Endothelial cell of umbilical vein (primary cell): ENCODE data around the gene ALDH3B2. TPM values are rescaled to one million over a fixed set of nuclear protein-coding genes. Genes with fewer than 3 reads are reported as not detected.
"Not testable (repeated sequence)": the region's sequence is repeated elsewhere in the genome, so short reads cannot be mapped to it uniquely, and the experiment has no call there.

Experiments used
- BruUV-seq: library from RNA; stranded (reverse); fragments of 400-500 nt; replicated peaks from 2 replicates; lab custom pipeline; 2021; lab: Mats Ljungman, UMichigan
- CTCF ChIA-PET: fragments of 300-600, 350-600 bp; sonication (Branson Sonifier 250); formaldehyde crosslinking; loops from one replicate; lab custom pipeline; 2021; ENCODE audit warnings: antibody characterized with exemption, inconsistent platforms; lab: Charles Lee
- POLR2A ChIA-PET: fragments of 300-600, 350-600 bp; sonication (Branson Sonifier 250); formaldehyde crosslinking; loops from one replicate; lab custom pipeline; 2021; ENCODE audit warnings: antibody characterized with exemption, inconsistent platforms; lab: Charles Lee
- DNase-seq: peaks from one replicate; pipeline ENCODE4 v3.0.0-alpha.2; 2011; ENCODE audit warnings: low read depth, low spot score
- FAIRE-seq: peaks from 2 replicates; lab custom pipeline; 2011; peaks lifted over from hg19 to GRCh38; lab: Jason Lieb, UNC
- H2AFZ ChIP-seq: 2 replicates; pipeline ENCODE4 v1.6.0; 2012; ENCODE audit warnings: low read depth, low read length, control low read depth, inconsistent platforms
- H3K27ac ChIP-seq: 2 replicates; pipeline ENCODE4 v1.5.1; 2011; ENCODE audit warnings: low read depth, mild to moderate bottlenecking, control low read depth, low read length, moderate library complexity; ENCODE audit not compliant: insufficient read depth
- H3K27me3 ChIP-seq, 2 experiments: 2 replicates each; pipeline versions ENCODE4 v1.6.0 to v1.6.1; 2011; ENCODE audit warnings: low read length in 2 of 2, mixed read lengths in 1 of 2; ENCODE audit not compliant: control insufficient read depth in 2 of 2, insufficient read depth in 2 of 2
- H3K36me3 ChIP-seq, 2 experiments: 2 replicates in 1 of 2; 3 replicates in 1 of 2; pipeline ENCODE4 v1.5.1; 2011; ENCODE audit warnings: low read length in 2 of 2, mild to moderate bottlenecking in 1 of 2, moderate library complexity in 1 of 2; ENCODE audit not compliant: control insufficient read depth in 2 of 2, insufficient read depth in 2 of 2; ENCODE audit errors: extremely low read depth in 1 of 2
- H3K4me1 ChIP-seq: 3 replicates; pipeline ENCODE4 v1.5.1; 2011; ENCODE audit warnings: mild to moderate bottlenecking, low read length; ENCODE audit not compliant: control insufficient read depth, insufficient read depth; ENCODE audit errors: extremely low read depth
- H3K4me2 ChIP-seq: 2 replicates; pipeline ENCODE4 v1.6.1; 2011; ENCODE audit warnings: low read length, control low read depth, mixed read lengths; ENCODE audit not compliant: insufficient read depth
- H3K4me3 ChIP-seq, 3 experiments: fragments of 200-600 bp in 1 of 3; sonication (generic), shearing (Covaris generic) in 1 of 3; replicated peaks in 1 of 3; 2 replicates each; pipeline ENCODE4 v1.5.1; 2011 to 2016; ENCODE audit warnings: control low read depth in 3 of 3, low read length in 3 of 3, mild to moderate bottlenecking in 2 of 3, inconsistent platforms in 1 of 3, low read depth in 1 of 3, moderate library complexity in 1 of 3; ENCODE audit not compliant: insufficient read depth in 1 of 3
- H3K79me2 ChIP-seq: 2 replicates; pipeline ENCODE4 v1.6.0; 2012; ENCODE audit warnings: low read length, inconsistent platforms; ENCODE audit not compliant: control insufficient read depth, insufficient read depth
- H3K9ac ChIP-seq: replicated peaks from 2 replicates; pipeline ENCODE3; 2011; ENCODE audit warnings: low read length, control low read depth; ENCODE audit not compliant: insufficient read depth; ENCODE audit errors: extremely low read depth
- H3K9me1 ChIP-seq: replicated peaks from 3 replicates; pipeline ENCODE4 v1.6.0; 2011; ENCODE audit warnings: mild to moderate bottlenecking, low read length; ENCODE audit not compliant: control insufficient read depth, insufficient read depth; ENCODE audit errors: extremely low read depth
- H3K9me3 ChIP-seq: replicated peaks from 2 replicates; pipeline ENCODE4 v1.5.1; 2012; ENCODE audit warnings: low read length, inconsistent platforms; ENCODE audit not compliant: control insufficient read depth, insufficient read depth
- H4K20me1 ChIP-seq: replicated peaks from 2 replicates; pipeline ENCODE3; 2011; ENCODE audit warnings: mild to moderate bottlenecking, low read length; ENCODE audit not compliant: control insufficient read depth, insufficient read depth; ENCODE audit errors: extremely low read depth
- EZH2 ChIP-seq: IDR thresholded peaks from 2 replicates; pipeline ENCODE4 v1.6.1; 2012; ENCODE audit warnings: borderline replicate concordance, low read depth, mild to moderate bottlenecking, moderate library complexity, low read length, inconsistent platforms; ENCODE audit not compliant: severe bottlenecking
- FOS ChIP-seq: IDR thresholded peaks from 2 replicates; pipeline ENCODE4 v1.6.1; 2011; ENCODE audit warnings: mild to moderate bottlenecking, low read length, moderate library complexity, borderline replicate concordance; ENCODE audit not compliant: insufficient read depth
- GATA2 ChIP-seq: IDR thresholded peaks from 2 replicates; pipeline ENCODE4 v1.7.0; 2011; ENCODE audit warnings: low read depth, mild to moderate bottlenecking, moderate library complexity, mixed read lengths, low read length; ENCODE audit not compliant: insufficient read length, insufficient read depth
- JUN ChIP-seq: IDR thresholded peaks from 2 replicates; pipeline ENCODE4 v1.6.1; 2011; ENCODE audit warnings: borderline replicate concordance, low read depth; ENCODE audit not compliant: insufficient read length, insufficient read depth
- MYC ChIP-seq: IDR thresholded peaks from one replicate; pipeline ENCODE4 v1.6.1; 2011; ENCODE audit warnings: mild to moderate bottlenecking, low read depth, low read length
- POLR2A ChIP-seq: IDR thresholded peaks from 2 replicates; pipeline ENCODE4 v1.6.1; 2012; ENCODE audit warnings: low read depth, mild to moderate bottlenecking, control low read depth, low read length
- POLR2AphosphoS5 ChIP-seq: IDR thresholded peaks from 2 replicates; pipeline ENCODE4 v1.6.1; 2012; ENCODE audit warnings: low read depth, mild to moderate bottlenecking, control low read depth, low read length, moderate library complexity; ENCODE audit not compliant: insufficient read depth
- dilution Hi-C: fragments of 300-500 bp; cut with MboI; formaldehyde crosslinking; loops from one replicate; pipeline ENCODE4 v1.15.0; 2019; ENCODE audit warnings: low sequenced_read_pairs; ENCODE audit not compliant: extremely low pct_ligation_motif_present
- intact Hi-C: fragments of 100-400 bp; cut with micrococcal nuclease; formaldehyde crosslinking; loops from one replicate; pipeline ENCODE4 v1.10.0; 2022
- polyA plus RNA-seq, 4 experiments: library from polyadenylated mRNA; depleted of rRNA in 3 of 4; stranded (reverse) in 3 of 4; unstranded in 1 of 4; fragments of >200 nt; gene quantifications; 2 replicates each; pipeline versions ENCODE4 v1.2.1 to v1.2.3, GENCODE V29; 2011 to 2012; ENCODE audit warnings: missing spikeins in 1 of 4
- total RNA-seq: library from RNA; stranded (reverse); gene quantifications from 2 replicates; pipeline ENCODE4 v1.2.3, GENCODE V29; 2021
- TF ChIP-seq, protein P1 (sequence below): IDR thresholded peaks from 2 replicates; pipeline ENCODE4 v1.6.1; 2011; ENCODE audit not compliant: insufficient read depth, insufficient read length

Gene ALDH3B2
- total and polyA plus RNA-seq, 2 donors (not counting 3 experiments of a cell fraction or from before 2014, with no cell fraction given): not detected

DNA sequence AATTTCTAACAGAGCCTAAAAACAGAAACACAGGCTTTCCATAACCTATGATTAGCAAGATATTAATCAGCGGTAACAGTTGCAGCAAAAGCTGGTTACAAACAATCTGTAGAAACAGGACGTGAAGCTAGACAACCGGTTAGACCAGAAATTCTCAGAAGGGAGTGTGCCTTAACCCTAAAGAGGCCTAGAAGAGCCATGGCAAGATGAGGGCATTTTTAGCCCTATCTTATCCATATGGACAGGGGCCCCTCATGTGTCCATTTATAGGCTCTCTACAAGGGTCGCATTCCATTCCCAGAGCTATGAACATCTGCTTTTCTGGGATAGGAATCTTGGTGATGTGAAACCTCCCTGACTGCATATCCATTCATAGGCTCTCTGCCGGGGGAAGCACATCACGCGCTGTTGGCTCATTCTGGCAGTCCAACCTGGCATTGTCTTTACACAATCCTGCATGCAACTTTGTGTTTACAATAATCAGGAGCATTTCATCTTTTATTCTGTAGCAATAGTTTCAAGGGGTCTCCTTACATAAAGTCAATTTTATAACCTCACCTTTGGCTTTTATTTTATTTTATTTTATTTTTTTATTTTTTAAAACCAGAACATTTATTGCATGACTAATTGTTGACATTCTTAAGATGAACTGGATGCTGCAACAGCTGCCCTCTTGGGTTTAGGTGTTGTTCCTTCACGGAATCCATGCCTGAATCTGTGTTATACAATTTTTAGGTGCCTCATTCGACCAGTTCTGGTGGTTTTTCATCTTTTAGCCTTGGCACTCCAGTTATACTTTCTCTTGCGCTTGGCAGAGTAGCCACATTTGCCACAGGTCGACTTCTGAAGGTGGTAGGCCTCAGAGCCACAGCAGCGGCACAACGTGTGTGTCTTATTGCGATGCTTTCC is 8.0 kb upstream of the ALDH3B2 start:
- H2AFZ ChIP-seq, H3K27me3 ChIP-seq, H3K4me2 ChIP-seq, H3K27ac ChIP-seq, FAIRE-seq, DNase-seq, H3K4me1 ChIP-seq, H3K9ac ChIP-seq, intact Hi-C loops, H4K20me1 ChIP-seq, H3K36me3 ChIP-seq, H3K9me3 ChIP-seq, H3K4me3 ChIP-seq, BruUV-seq, H3K79me2 ChIP-seq, POLR2A ChIA-PET, dilution Hi-C loops, H3K9me1 ChIP-seq: not testable (repeated sequence)
- CTCF ChIA-PET: interaction anchor here (1.4 kb wide), 1 partner anchor 9 kb away, joined by 3 read pairs; no protein-coding TSS in a partner anchor

GRCh38 chr11:67680696-67681470 is 6.5 kb upstream of the ALDH3B2 start:
- no peak for DNase-seq
- TF ChIP-seq POLR2A (no peak), EZH2 (no peak), FOS (no peak), POLR2AphosphoS5 (no peak), GATA2 (no peak), MYC (no peak), JUN (no peak)
- TF ChIP-seq, protein P1, sequence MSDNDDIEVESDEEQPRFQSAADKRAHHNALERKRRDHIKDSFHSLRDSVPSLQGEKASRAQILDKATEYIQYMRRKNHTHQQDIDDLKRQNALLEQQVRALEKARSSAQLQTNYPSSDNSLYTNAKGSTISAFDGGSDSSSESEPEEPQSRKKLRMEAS: no peak
- H3K4me1 ChIP-seq: no peaks in the 10 kb centered on the region
- no TSS peak for BruUV-seq
- no peak overlapping the region for H3K4me2 ChIP-seq
- intact Hi-C loops (no loop called here), dilution Hi-C loops (no loop called here)
- no peak overlapping the region for H3K4me3 ChIP-seq
- no peaks in the 10 kb centered on the region for H3K9me1 ChIP-seq
- no peaks in the 10 kb centered on the region for H4K20me1 ChIP-seq
- no peak overlapping the region for H2AFZ ChIP-seq
- H3K9ac ChIP-seq: no peak overlapping the region
- no peaks in the 10 kb centered on the region for H3K36me3 ChIP-seq
- no peaks in the 10 kb centered on the region for H3K9me3 ChIP-seq
- H3K27me3 ChIP-seq: peaks cover 0 to 5% of the 10 kb centered on the region in 2 experiments
- no peak overlapping the region for H3K27ac ChIP-seq
- FAIRE-seq: no peak
- ChIA-PET CTCF (interaction anchor here (1.4 kb wide), 1 partner anchor 10 kb away, joined by 3 read pairs; no protein-coding TSS in a partner anchor), POLR2A (no interaction called here)
- no peaks in the 10 kb centered on the region for H3K79me2 ChIP-seq
